CD4-positive, alpha-beta T cell treated with Interleukin-2 at 100 ng/mL for 4 hours (primary cell): ENCODE results near the gene TRMT5.

Experiments
- DNase-seq: peaks from one replicate; pipeline ENCODE4 v3.0.0-alpha.2; 2020; ENCODE audit warnings: low spot score

Gene TRMT5

GRCh38 chr14:60980811-60981632 is at the start of gene TRMT5, which contains the start of gene SLC38A6:
Gene TRMT5 (minus strand): TSS chr14:60981079. CDS start chr14:60980973, 106 bp downstream.
Gene SLC38A6 (plus strand): TSS chr14:60981245. CDS start chr14:60981278, 33 bp downstream.
- peak; percentile 90 for DNase-seq

- no peak for DNase-seq
Measured at GRCh38 chr14:61026526-61026925, 45.6 kb upstream of the TRMT5 start.

- DNase-seq: peak; percentile 65
Measured at GRCh38 chr14:61025251-61026223, 44.7 kb upstream of the TRMT5 start.

GRCh38 chr14:61019537-61019936 is 38.7 kb upstream of the TRMT5 start:
- DNase-seq: no peak

- DNase-seq: no peak
Measured at GRCh38 chr14:61003571-61003970, 22.7 kb upstream of the TRMT5 start.

- no peak for DNase-seq
Measured at GRCh38 chr14:60999536-60999935, 18.7 kb upstream of the TRMT5 start.

- no peak for DNase-seq
Measured at GRCh38 chr14:60998617-60999016, 17.7 kb upstream of the TRMT5 start.

GRCh38 chr14:60989599-60989998 is 8.7 kb upstream of the TRMT5 start:
- DNase-seq: no peak

GRCh38 chr14:60986500-60986899 is 5.6 kb upstream of the TRMT5 start:
- DNase-seq: no peak

GRCh38 chr14:60984196-60984595 is 3.3 kb upstream of the TRMT5 start:
- DNase-seq: no peak

GRCh38 chr14:60981633-60982455 is 965 bp upstream of the TRMT5 start:
- no peak for DNase-seq

GRCh38 chr14:60977847-60978246 is 3.0 kb downstream of the TRMT5 start:
- DNase-seq: no peak

GRCh38 chr14:60975551-60975950 is 5.3 kb downstream of the TRMT5 start:
- no peak for DNase-seq

GRCh38 chr14:60974090-60974651 is 6.7 kb downstream of the TRMT5 start:
- DNase-seq: no peak

- DNase-seq: no peak
Measured at GRCh38 chr14:60973070-60973469, 7.8 kb downstream of the TRMT5 start.

- DNase-seq: no peak
Measured at GRCh38 chr14:60972295-60972694, 8.6 kb downstream of the TRMT5 start.

GRCh38 chr14:60971271-60971670 is 9.6 kb downstream of the TRMT5 start:
- no peak for DNase-seq

- DNase-seq: no peak
Measured at GRCh38 chr14:60970146-60970545, 10.7 kb downstream of the TRMT5 start.

GRCh38 chr14:60968671-60969070 is 12.2 kb downstream of the TRMT5 start:
- DNase-seq: no peak

- DNase-seq: no peak
Measured at GRCh38 chr14:60968099-60968498, 12.8 kb downstream of the TRMT5 start.

- DNase-seq: no peak
Measured at GRCh38 chr14:60965402-60965801, 15.5 kb downstream of the TRMT5 start.

- DNase-seq: no peak
Measured at GRCh38 chr14:60964904-60965303, 16.0 kb downstream of the TRMT5 start.
